Effector CD4-positive, alpha-beta T cell (primary cell): ENCODE results near the gene MPP3.
"Not testable (repeated sequence)": the region's sequence is repeated elsewhere in the genome, so short reads cannot be mapped to it uniquely, and the experiment has no call there.

Source experiments
- DNase-seq: peaks from one replicate; pipeline ENCODE4 v3.0.0-alpha.2; 2020

MPP3 gene

GRCh38 chr17:43860927-43861622, 28.1 kb upstream of the MPP3 start:
- no peak for DNase-seq

GRCh38 chr17:43860077-43860725, 27.3 kb upstream of the MPP3 start:
- no peak for DNase-seq

GRCh38 chr17:43857957-43858600, 25.1 kb upstream of the MPP3 start:
- DNase-seq = no peak

- DNase-seq = no peak
Observed at GRCh38 chr17:43857141-43857540, 24.2 kb upstream of the MPP3 start.

- DNase-seq = no peak
Observed at GRCh38 chr17:43856141-43856540, 23.2 kb upstream of the MPP3 start.

- no peak for DNase-seq
Observed at GRCh38 chr17:43855061-43855460, 22.1 kb upstream of the MPP3 start.

- DNase-seq = no peak
Observed at GRCh38 chr17:43854498-43854897, 21.6 kb upstream of the MPP3 start.

GRCh38 chr17:43853546-43853945, 20.6 kb upstream of the MPP3 start:
- no peak for DNase-seq

- no peak for DNase-seq
Observed at GRCh38 chr17:43852571-43852970, 19.6 kb upstream of the MPP3 start.

- DNase-seq = no peak
Observed at GRCh38 chr17:43849116-43849515, 16.2 kb upstream of the MPP3 start.

- DNase-seq = no peak
Observed at GRCh38 chr17:43848601-43849000, 15.7 kb upstream of the MPP3 start.

GRCh38 chr17:43846963-43847371, 14.0 kb upstream of the MPP3 start, which contains the start of gene CD300LG:
TSS of gene CD300LG (plus strand) at chr17:43847176. CDS start at chr17:43847217, 41 bp downstream.
- no peak for DNase-seq

- DNase-seq = peak; percentile 66
Observed at GRCh38 chr17:43846221-43846712, 13.3 kb upstream of the MPP3 start.

- DNase-seq = no peak
Observed at GRCh38 chr17:43845766-43846165, 12.8 kb upstream of the MPP3 start.

GRCh38 chr17:43844241-43844640, 11.3 kb upstream of the MPP3 start:
- DNase-seq = no peak

- no peak for DNase-seq
Observed at GRCh38 chr17:43842975-43843325, 10.0 kb upstream of the MPP3 start.

- DNase-seq = not testable (repeated sequence)
Observed at GRCh38 chr17:43842091-43842974, 9.4 kb upstream of the MPP3 start.

- no peak for DNase-seq
Observed at GRCh38 chr17:43841282-43841681, 8.3 kb upstream of the MPP3 start.

- DNase-seq = no peak
Observed at GRCh38 chr17:43840814-43841213, 7.9 kb upstream of the MPP3 start.

GRCh38 chr17:43839670-43840108, 6.7 kb upstream of the MPP3 start:
- DNase-seq = no peak

- no peak for DNase-seq
Observed at GRCh38 chr17:43834106-43834505, 1.2 kb upstream of the MPP3 start.

- DNase-seq = no peak
Observed at GRCh38 chr17:43832168-43832975, 574 bp downstream of the MPP3 start.
